Skeletal muscle cell (primary cell): ENCODE results near the gene LRIT2.
A peak's percentile ranks its signal among the peaks of the same experiment; 100 is the strongest.
"Not testable (repeated sequence)": the region's sequence is repeated elsewhere in the genome, so short reads cannot be mapped to it uniquely, and the experiment has no call there.

Source experiments
- DNase-seq: peaks from one replicate; pipeline ENCODE4 v3.0.0-alpha.2; 2010; ENCODE audit warnings: low read depth
- H3K4me3 ChIP-seq: 2 replicates; pipeline ENCODE4 v1.5.1; 2011; ENCODE audit warnings: low read depth, mild to moderate bottlenecking, control low read depth, low read length, moderate library complexity

LRIT2 gene

GRCh38 chr10:84193846-84194423 lies 31.4 kb downstream of the LRIT2 start:
- DNase-seq: no peak
- H3K4me3 ChIP-seq: peak overlapping the region; percentile 37

GRCh38 chr10:84193327-84193726 lies 32.0 kb downstream of the LRIT2 start:
- DNase-seq: no peak
- H3K4me3 ChIP-seq: no peak overlapping the region

- DNase-seq: no peak
- no peak overlapping the region for H3K4me3 ChIP-seq
Observed at GRCh38 chr10:84191106-84191505, 34.2 kb downstream of the LRIT2 start.

GRCh38 chr10:84190621-84191020 lies 34.7 kb downstream of the LRIT2 start:
- no peak overlapping the region for H3K4me3 ChIP-seq

GRCh38 chr10:84188815-84189214 lies 36.5 kb downstream of the LRIT2 start:
- DNase-seq: no peak
- no peak overlapping the region for H3K4me3 ChIP-seq

More at GRCh38 chr10:84190621-84191020, 34.7 kb downstream of the LRIT2 start:
- no peak for DNase-seq

GRCh38 chr10:84185526-84186175 lies 39.7 kb downstream of the LRIT2 start:
- H3K4me3 ChIP-seq: no peak overlapping the region
- no peak for DNase-seq

GRCh38 chr10:84184517-84184916 lies 40.8 kb downstream of the LRIT2 start:
- no peak overlapping the region for H3K4me3 ChIP-seq
- DNase-seq: no peak

GRCh38 chr10:84181631-84182030 lies 43.7 kb downstream of the LRIT2 start:
- no peak overlapping the region for H3K4me3 ChIP-seq
- DNase-seq: no peak

GRCh38 chr10:84180386-84180785 lies 45.0 kb downstream of the LRIT2 start:
- DNase-seq, H3K4me3 ChIP-seq: not testable (repeated sequence)

- DNase-seq: peak; percentile 6
- no peak overlapping the region for H3K4me3 ChIP-seq
Observed at GRCh38 chr10:84179059-84179710, 46.2 kb downstream of the LRIT2 start.

- H3K4me3 ChIP-seq: no peak overlapping the region
- DNase-seq: no peak
Observed at GRCh38 chr10:84178160-84178609, 47.2 kb downstream of the LRIT2 start.

GRCh38 chr10:84177541-84178141 lies 47.7 kb downstream of the LRIT2 start:
- H3K4me3 ChIP-seq: no peak overlapping the region
- no peak for DNase-seq

GRCh38 chr10:84176836-84177474 lies 48.4 kb downstream of the LRIT2 start:
- H3K4me3 ChIP-seq: no peak overlapping the region
- no peak for DNase-seq

GRCh38 chr10:84176351-84176750 lies 49.0 kb downstream of the LRIT2 start:
- H3K4me3 ChIP-seq: no peak overlapping the region
- DNase-seq: no peak

GRCh38 chr10:84175436-84175835 lies 49.9 kb downstream of the LRIT2 start:
- H3K4me3 ChIP-seq: no peak overlapping the region
- no peak for DNase-seq

GRCh38 chr10:84173501-84173929 lies 51.8 kb downstream of the LRIT2 start, which contains the start of gene GPR15LG:
GPR15LG (plus strand) TSS chr10:84173801; CDS start chr10:84173852, 51 bp downstream.
- DNase-seq: no peak
- H3K4me3 ChIP-seq: no peak within 1 kb of the TSS

GRCh38 chr10:84172467-84173356 lies 52.6 kb downstream of the LRIT2 start:
- H3K4me3 ChIP-seq: no peak overlapping the region
- DNase-seq: no peak

- DNase-seq, H3K4me3 ChIP-seq: not testable (repeated sequence)
Observed at GRCh38 chr10:84171700-84172466, 53.5 kb downstream of the LRIT2 start.
